Stimulated activated CD4-positive, alpha-beta T cell treated with anti-CD3 and anti-CD28 coated beads, Interleukin-2, amount 100 ng/mL, for 24 hours (primary cell): ENCODE measurements around the gene FAM83D.
"Not testable (repeated sequence)": the region's sequence is repeated elsewhere in the genome, so short reads cannot be mapped to it uniquely, and the experiment has no call there.

Source experiments
- DNase-seq, 2 donors: peaks; one replicate each; pipeline ENCODE4 v3.0.0-alpha.2; 2020

The FAM83D gene

DNA sequence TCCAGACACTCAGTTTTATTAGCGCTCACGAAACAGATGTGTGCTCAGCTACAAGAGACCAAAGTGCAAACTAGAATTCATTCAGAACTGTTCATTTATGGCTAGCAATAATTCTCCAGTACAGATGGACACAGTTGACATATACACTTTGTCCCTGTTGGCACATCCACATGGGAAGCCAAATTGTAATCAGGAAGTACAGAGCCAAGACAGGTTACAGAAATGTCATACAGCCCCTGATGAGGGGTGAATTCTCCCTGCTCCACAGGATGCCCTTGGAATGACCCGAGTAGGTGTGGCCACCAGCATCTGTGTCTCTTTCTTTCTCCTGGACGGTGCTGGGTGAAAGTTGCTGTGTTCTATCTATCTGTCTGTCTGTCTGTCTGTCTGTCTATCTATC, 43.5 kb downstream of the FAM83D start:
- DNase-seq: no peak

DNA sequence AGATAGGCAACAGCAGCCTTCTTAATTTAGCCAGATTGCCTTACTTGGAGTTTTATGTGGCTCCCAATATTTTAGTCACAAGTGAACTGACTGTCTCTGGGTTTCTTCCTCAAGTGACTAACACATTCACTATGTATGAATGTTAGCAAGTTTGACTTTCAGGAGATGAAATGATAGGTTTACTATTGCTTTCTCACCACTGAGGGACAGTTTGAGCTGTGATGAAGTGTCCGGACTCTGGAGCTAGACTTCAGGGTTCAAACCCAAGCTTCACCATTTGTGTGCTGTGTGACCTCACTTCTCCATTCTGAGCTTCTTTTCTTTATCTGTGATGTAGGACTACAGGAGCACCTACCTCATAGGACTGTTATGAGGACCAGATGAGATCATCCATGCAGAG, 44.1 kb downstream of the FAM83D start:
- no peak for DNase-seq

DNA sequence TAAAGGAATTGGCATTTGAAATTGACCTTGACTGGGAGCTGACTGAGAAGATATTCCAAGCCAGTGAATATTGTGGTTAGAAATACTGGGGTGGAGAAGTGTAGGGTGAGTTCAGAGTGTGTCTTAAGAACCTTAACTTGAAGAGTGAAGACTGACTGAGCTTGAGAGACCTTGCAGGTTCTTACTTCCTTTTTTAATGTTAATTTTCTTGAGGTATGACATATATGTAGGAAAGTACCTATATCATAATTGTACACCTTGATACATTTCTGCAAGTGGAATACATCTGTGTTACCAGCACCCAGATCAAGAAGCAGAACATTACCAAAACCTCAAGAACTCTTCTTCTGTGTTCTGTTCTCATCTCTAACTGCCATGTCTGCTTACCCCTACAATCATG, 46.9 kb downstream of the FAM83D start:
- no peak for DNase-seq

DNA sequence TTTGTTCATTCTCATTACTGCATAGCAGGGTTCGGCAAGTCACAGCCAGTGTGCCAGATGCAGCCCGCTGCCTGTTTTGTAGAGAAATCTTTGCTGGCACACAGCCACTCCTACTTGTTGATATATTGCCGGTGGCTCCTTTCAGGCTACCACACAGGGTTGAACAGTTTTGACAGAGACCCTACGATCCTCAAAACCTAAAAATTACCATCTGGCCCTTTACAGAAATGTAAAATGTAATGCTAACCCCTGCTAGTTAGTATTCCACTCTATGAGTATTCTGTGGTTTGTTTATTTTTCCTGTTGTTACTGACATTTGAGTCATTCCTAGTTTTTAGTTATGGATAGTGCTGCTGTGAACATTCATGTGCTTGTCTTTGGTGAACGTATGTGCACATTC, 47.4 kb downstream of the FAM83D start:
- no peak for DNase-seq

DNA sequence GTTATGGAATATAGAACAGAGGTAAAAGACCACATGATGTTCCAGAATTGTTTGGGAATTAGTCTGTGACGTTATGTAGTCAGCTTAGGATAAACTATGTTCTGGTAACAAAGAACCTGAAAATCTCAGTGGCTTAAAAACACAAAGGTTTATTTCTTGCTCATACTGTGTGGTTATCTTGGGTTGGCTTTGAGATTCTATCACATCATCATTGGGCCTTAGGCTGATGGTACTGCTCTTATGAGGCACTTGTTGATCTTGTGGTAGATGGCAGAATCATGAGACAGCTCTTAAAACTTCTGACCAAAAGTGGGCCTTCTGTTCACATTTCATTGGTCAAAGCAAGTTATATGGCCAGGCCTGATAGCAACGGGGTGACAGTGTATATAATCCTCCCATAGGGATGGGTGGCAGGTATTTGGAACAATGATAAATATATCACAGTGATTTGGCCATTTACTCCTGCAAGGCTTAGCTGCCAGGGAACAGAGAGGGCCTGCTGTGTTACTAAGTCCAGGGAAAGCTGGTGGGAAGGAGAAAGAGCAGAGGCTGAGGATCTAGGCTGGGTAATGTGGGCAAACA, 49.4 kb downstream of the FAM83D start:
- DNase-seq: no peak

DNA sequence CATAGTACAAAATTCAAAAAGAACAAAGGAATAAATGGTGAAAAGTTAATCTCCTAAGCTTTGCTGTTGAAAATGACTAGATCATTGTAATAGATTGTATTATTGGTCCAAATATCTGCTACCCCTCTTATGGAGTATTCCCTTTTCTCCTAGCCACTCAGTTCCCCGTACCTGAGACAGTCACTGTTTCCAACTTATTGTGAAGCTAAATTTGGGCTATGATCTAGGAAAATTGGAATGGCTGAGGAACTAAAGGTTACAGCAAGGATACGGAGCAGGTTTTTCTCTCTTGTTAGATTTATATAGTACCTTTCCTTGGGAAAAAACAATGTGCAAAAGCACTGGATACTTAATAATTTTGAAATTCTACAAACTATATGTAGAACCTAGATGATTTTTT, 53.2 kb downstream of the FAM83D start:
- no peak for DNase-seq

DNA sequence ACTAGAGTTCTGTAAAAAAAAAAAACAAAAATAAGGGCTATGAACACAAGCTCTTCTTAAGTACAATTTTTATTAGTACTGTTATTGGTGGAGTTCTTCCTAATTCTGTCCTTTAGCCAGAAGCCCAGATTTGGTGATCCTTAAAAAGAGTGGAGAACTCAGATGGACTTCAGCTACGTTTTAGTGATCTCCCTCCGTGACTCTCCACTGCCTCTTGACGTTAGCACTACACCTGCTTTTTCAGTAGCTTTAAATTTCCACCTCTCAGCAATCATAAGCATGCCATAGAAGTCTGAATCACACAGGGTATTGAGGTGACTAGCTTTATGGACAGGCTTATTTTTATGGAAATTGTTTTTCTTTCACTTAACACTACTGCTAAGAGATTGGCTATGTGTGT, 53.6 kb downstream of the FAM83D start:
- DNase-seq: no peak

DNA sequence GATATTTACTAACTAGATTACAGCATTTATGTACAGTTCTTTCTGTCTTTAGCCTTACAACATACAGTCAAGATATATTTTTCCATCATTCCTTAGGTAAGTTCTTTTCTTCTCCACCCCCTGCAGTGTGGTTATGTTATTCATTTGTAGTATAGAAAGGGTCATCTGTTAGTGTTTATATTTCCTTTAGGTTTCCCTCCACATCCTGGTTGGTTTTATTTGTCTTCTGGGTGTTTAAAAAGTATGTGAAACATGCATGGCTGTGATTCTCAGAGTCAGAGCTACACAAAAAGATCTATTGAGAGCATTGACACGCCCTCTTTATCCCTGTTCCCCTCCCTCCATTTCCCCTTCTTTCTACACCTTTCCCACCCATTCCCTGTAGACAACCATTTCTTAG, 56.1 kb downstream of the FAM83D start:
- no peak for DNase-seq

DNA sequence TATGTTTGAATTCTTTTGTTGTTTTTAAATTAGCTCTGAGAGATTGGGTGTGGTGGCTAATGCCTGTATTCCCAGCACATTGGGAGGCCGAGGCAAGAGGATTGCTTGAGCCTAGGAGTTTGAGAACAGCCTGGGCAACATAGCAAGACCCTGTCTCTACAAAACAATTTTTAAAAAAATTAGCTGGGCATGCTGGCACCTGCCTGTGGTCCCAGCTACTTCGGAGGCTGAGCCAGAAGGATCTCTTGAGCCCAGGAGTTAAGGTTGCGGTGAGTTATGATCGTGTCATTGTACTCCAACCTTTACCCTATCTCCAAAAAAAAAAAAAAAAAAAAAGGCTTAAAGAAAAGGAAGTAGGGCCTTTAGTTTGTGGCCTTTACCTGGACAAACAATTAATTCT, 58.8 kb downstream of the FAM83D start:
- no peak for DNase-seq

DNA sequence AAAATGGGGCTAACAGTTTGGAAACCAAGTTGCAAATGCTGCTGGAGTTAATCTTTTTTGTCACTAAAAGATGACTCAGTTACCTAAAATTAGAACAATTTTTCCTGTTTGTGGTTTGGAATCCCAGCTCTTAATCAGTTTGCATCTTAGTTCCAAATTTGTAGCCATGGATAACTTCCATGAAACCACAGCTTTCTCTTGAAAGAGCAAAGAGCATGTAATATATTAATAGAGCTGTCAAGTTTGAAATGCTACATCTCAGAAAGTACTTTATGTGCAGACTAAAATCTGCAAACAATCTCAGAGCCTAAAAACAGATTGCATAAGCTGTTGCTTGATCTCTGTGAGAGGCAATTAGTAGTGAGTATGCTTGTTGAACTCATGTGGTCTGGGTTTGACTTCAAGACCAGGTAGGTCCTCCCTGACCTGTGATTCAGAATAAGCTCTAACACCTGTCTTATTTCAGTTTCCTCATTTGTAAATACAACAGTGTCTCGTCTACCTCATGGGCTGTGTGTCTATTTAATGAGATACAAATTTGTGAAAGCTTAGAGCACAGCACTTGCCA, 59.5 kb downstream of the FAM83D start:
- DNase-seq: no peak

DNA sequence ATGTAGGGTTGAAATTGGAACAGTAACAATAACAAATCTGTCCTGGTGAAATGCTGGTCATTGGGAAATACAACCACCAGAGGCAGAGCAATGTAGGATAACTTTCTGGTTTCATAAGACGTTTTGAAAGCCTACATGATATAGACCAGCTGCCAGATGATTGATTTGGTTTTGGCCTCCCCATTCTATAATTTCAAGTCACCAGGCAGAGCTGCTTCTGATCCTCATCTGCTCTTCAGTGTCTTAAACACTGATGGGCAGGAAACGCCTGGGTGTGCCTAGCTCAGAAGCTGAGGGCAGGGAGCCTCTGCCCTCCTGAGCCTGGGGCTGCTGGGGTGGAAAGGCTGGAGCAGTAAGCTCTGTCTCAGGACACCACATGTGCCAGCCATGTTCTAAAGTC, 60.4 kb downstream of the FAM83D start:
- DNase-seq: no peak

DNA sequence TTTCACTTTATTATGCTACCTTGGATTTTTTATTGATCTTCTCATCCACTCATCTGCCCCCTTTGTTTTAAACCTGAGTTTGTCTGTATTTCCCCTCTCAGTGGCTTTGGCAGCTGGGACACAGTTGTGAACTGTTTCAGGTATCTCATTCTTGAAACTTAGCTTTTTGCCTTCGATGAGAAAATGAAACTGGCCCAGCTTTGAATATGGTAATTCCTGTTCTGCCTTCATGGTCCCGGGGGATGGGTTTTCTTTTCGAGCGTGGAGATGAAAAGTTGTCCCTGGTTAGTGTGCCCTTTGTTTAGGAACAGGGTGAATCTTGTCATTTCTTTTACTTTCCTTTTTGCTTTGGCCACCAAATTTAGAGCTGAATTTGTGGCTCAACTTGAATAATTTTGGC, 61.6 kb downstream of the FAM83D start:
- DNase-seq: no peak

DNA sequence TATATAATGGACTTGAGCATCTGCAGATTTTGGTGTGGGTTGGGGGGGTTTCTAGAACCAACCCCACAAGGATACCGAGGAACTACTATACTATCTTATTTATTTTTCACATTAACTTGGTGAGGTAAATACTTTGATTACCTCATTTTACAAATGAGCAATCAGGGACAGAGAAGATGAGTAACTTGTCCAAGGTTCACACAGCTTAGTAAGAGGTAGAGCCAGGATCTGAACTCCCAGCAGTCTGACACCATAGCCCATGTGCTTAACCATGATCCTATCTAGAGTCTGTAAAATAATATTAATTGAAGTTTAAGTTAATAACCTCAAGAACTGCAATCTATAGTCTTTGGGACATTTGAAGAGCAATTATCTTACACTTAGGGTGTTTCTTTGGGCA, 64.5 kb downstream of the FAM83D start:
- DNase-seq: no peak

DNA sequence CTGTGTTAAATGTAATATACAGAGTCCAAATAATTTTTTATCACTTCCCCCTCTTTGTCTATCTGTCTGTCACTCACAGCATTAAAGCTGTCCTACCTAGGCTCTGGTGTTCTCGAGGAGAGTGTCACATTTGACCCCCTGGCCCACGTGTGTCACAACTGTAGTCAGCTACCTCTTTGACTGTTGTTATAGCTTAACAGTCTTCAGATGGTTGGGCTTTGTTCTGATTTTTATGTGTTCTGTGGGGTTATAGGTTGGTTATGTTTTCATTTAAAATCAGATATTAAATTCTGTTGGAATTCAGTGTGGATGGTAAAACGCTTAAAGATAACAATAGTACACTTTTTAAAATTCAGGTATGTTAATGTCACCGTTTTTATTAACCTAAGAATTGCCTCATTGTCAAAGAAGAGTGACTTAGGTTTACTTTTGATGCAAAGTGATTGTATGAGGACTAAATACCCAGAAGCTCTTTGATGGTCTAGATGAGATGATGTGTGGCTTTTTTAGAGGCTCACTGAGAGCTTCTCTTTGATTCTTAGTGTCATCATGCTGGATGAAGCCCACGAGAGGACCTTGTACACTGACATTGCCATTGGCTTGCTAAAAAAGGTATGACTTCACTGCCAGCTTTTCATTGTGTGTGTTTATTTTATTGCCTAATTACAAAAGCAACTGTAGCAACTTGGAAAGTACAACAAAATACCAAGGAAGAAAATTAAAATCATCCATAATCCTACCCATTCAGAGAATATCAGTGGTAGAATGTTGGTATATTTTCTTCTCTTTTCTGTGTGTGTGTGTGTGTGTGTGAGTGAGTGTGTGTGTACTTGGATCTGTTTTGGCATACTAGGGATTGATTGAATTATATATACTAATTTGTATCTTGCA, 65.8 kb downstream of the FAM83D start:
- DNase-seq: no peak

DNA sequence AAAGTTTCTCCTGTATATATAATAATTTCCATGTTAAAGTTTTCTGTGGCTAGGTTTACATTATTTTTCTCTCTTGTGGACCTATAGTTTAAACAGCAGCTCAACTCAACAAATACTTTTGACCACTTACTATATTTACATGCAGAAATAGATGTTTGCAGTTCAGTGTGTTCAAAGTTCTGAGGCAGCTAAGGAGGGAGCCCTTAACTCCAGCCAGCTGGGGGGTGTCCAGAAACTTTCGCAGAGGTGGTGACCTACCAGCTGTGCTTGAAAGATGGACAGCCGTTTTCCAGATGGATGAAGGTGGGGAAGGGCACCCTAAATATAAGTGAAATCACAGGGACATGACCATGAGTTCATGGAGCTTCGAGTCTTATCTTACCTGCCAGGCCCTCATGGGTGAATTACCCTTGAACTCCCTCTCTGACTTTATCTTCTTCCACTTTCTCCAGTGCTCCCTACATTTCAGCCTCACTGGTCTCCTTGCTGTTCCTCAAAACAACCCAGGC, 69.4 kb downstream of the FAM83D start:
- no peak for DNase-seq

DNA sequence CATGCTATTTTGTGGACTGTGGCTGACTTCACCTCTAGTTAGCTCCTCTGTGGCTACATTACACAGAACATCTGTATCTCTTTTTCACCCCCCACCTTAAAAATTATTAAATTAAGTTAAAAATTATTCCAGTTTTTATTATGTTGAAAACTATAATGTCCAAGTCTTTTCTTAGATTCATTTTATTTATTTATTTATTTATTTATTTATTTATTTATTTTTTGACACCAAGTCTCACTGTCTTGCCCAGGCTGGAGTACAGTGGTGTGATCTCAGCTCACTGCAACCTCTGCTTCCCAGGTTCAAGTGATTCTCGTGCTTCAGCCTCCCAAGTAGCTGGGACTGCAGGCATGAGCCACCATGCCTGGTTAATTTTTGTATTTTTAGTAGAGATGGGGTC, 70.6 kb downstream of the FAM83D start:
- DNase-seq: not testable (repeated sequence)

DNA sequence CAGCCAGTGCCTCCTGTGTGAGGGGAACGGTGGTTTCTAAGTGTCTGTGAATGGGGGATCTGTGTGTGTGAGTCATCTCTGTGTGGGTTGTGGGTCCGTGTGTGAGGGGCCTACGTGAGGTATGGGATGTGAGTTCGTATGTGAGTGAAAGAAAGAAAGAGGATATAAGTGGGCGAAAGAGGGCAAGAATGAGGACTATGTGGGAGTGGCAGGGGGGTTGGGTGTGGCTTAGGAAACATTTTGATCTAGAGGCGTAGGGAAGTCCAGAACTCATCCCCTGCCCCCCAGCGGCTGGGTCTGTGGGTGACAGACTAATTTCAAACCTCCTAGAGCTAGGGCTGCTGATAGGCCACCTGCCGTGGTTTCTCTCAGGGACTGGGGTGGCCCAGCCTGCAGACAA, 71.4 kb downstream of the FAM83D start:
- peak; percentile 60 to 75 for DNase-seq

DNA sequence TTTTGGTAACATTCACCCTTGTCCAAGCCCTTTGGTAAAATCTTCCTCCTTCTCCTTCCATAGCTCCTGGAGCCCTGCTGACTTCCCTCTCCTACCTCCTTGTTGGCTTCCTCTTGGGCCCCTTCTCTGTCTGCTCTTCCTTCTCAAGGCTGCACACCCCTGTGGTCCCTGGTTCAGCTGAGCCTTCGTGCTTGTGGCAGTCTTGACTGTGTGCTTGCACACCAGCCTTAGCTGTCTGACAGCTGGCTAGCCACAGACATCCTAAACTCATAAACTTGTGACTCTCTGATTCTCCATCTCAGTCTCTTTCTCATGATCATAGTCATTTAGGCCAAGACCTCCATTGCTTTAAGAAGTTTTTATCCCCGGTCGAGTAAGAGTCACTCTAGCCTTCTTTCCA, 73.0 kb downstream of the FAM83D start:
- DNase-seq: no peak

DNA sequence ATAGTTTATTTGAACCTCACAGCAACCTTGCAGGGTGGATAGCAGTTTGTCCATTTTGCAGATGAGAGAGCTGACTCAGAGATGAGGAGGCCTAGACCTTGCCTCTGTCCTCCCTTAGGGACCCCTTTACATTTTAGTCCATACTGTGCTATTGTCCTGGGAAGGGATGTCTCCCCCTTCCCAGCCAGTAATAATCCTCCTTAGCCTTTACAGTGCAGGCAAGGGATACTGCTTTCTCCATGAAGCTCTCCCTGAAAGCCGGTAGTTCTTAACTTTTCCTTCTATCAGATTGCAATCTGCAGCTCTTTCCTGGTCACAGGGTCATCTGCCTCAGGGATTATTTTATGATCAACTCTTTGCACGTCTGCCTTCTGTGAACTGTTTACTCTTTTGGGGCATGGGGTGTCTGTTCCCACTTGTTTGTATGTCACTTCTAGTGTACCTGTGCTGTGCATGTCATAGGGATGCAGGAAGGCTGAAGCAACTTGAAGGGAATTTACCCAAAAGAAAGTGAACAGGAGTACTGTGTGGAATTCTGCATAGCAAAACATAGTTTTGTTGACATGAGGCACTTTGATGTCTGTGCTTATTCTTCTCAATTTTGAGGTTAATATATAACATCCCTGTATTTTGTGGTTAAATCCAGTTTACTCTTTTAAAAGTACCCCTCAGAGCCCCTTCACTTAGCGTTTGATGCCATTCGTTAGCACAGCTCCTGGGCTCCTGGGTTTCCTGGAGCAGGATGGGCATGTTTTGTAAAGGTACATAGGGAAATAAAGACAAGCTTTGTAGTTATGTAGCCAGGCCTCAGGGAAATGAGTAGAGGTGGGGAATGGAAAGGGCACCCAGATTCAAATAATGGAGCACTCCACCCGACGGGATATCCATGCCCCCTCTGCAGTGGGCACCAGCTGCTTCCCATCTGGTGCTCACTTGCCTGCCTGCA, 74.0 kb downstream of the FAM83D start:
- DNase-seq: no peak
